Measurements from ENCODE around the gene GTF2IRD1.
"Not testable (repeated sequence)": the region's sequence is repeated elsewhere in the genome, so short reads cannot be mapped to it uniquely, and the experiment has no call there.

Gene GTF2IRD1

DNA sequence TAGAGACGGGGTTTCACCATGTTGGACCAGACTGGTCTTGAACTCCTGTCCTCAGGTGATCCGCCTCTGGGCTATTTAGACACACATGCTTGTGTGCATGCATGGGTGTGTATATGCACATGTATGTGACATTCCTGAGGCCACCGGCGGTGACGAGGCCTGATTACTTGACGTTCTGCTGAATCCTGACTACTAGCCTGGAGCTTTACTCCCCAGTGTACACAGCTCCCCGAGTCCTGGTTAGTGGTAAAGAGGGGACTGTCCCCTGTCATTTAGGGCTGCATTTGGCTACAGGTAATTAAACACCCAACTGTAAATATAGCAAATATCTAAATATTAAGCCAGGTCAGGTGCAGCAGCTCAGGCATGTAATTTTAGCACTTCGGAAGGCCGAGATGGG lies 14.2 kb downstream of the GTF2IRD1 start:
- DNase-seq (ENCODE audit: low read depth): no peak

DNA sequence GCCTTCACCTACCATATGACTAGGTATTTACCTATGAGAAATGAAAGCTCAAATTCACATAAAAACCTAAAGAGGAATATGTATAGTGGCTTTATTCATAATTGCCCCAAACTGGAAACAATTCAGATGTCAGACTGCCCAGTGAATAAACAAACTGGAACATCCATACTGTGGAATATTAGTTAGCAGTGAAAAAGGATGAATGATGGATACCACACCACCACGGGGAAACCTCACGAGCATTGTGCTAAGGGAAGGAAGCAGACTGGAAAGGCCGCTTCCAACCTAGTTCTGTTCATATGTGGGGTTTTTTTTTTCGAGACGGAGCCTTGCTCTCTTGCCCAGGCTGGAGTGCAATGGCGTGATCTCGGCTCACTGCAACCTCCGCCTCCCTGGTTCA lies 16.8 kb downstream of the GTF2IRD1 start:
- DNase-seq (ENCODE audit: low read depth): no peak

DNA sequence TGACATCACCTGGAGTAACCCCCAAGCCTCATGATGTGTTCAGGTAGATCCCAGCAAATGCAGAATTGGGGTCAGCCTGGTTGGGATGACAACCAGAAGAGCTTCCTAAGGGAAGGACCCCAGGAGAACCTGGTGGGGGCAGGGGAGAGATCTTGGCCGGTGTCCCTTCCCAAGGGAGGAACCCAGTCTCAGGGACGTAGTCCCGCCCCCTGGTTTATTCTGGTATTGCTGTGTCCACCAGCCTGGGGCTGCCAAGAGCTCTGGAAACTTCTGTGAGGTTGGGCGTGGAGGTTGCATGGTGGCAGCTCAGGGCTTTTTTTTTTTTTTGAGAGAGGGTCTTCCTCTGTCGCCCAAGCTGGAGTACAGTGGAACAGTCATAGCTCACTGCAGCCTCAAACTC lies 19.4 kb downstream of the GTF2IRD1 start:
- no peak for DNase-seq (ENCODE audit: low read depth)

DNA sequence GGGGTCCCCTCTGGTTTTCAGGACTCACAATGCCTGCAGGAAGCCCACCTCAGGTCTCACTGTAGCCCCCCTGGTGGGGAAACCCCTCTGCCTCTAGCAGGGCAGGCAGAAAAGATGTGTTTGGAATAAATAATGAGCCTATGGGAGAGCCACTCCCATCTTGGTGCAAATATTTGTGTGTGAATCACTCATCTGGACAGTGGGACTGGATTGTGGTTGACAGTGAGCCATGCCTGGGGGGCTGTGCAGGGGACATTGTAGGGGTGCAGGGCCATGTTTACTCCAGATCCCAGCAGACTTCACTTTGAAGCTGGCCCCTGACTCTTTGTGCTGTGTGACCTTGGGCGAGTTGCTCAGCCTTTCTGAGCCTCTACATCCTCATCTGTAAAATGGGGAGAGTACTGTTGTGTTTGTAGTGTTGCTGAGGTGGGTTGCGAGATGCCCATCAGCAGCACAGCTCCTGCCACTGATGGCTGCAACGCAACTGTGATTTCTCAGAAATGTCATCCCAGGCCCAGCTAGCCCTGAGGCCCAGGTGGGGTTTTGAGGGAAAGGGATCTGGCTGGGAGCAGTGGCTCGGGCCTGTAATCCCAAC lies 20.7 kb downstream of the GTF2IRD1 start:
- no peak for DNase-seq (ENCODE audit: low read depth)

DNA sequence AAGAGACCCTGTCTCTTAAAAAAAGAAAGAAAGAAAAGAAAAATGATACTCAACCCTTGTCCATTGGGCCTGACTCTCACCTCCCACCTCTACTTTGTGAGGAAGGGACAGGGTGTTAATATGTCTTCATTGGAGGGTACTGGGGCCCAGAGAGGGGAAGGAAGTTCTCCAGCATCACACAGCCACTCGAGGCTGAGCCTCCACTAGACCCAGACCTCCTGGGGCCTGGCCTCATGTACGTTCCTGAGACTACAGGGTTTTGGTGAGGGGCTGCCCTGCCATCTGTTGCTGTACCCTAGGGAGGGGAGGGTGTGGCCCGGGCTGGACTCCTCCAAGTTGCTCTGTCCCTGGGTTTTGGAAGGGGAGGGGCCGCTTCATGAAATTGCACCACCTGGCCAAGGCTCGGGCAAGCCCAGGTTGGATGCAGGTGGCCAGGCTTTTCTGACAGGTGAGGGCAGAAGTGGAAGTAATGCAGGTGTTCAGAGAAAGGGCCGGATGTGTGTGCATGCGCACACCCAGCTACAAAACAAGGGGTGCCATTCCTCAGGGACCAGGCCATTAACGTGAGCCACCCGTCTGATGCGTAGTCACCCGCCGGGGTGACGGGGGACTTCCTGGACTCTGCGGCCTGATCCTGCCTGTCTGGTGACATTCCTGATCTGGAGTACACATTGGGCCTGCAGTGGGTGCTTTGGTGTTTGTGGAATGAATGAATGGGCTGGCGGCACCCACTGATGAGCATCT lies 21.7 kb downstream of the GTF2IRD1 start:
- no peak for DNase-seq (ENCODE audit: low read depth)

DNA sequence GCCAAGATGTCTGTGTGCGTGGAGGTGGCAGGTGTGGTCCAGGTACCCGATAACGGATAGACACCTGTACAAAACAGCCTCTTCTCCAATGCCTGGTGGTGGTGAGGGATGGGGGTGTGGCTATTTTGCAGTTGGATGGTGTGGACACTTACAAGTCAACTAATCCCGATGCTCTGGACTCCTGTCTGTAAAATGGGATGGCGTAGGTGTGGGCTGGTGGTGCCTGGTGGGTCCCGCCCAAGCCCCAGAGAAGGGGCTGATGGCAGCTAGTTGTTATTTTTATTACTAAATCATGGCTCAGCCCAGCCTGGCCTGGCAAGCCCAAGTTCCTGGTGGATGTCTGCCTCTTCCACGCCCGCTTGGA lies 22.3 kb downstream of the GTF2IRD1 start:
- no peak for DNase-seq (ENCODE audit: low read depth)

DNA sequence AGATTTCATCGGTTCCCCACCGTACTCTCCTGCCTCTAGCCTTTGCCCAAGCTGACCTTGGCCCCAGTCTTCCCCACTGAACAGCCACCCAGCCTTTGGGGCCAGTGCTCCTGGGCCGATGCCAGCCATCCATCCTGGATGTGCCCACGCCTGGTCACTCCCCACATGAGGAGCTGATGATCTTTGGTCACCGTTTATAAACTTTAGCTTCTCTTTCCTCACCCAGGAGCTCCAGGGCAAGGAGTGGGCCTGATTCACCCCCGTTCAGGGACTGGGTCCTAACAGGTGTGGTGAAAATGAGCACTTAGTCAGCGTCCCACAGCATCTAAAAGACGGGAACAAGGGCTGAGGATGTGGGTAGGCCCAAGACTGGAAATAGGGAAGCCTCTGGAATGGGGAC lies 22.9 kb downstream of the GTF2IRD1 start:
- no peak for DNase-seq (ENCODE audit: low read depth)

DNA sequence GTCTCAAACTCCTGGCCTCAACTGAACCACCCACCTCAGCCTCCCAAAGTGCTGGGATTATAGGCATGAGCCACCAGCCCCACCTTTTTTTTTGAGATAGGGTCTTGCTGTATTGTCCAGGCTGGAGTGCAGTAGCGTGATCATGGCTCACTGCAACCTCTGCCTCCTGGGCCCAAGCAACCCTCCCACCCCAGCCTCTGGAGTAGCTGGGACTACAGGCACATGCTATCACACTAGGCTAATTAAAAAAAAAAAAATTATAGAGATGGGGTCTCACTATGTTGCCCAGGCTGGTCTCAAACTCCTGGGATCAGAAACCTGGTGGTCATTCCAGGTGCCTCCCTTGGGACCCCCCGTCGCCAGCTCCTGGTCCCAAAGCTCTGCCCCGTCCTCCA lies 25.0 kb downstream of the GTF2IRD1 start:
- DNase-seq (ENCODE audit: low read depth): no peak

DNA sequence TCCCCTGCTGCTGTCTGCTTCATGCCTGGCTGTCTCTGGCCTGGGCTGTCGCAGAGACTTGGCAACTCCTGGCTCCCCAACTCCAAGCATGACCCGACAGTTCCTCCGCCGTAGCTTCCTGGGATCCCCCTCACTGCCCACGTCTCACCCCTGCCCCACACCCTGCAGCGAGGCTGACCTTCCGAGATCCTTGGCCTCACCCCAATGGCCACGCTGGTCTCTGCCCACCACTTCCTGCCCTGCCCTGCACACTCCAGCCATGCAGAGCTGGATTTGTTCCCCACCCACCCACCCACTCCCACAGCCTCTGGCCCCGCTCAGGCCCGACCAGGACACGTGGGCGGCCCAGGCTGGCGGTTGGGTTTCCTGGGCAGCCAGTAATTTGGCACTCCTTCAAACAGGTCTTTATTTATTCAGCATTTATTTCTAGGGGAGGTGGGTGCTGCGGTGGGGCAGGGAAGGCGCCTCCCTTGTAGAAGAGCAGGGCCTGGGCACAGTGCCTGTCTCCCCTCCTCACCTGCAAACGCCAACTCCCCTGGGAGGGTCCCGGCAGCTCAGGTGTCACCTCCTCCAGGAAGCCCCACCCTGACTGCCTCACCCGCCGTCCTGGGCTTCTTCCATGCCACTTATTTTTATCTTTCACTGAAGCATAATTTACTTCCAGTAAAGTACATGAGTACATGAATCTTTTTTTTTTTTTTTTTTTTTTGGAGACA lies 25.5 kb downstream of the GTF2IRD1 start:
- DNase-seq (ENCODE audit: low read depth): no peak

DNA sequence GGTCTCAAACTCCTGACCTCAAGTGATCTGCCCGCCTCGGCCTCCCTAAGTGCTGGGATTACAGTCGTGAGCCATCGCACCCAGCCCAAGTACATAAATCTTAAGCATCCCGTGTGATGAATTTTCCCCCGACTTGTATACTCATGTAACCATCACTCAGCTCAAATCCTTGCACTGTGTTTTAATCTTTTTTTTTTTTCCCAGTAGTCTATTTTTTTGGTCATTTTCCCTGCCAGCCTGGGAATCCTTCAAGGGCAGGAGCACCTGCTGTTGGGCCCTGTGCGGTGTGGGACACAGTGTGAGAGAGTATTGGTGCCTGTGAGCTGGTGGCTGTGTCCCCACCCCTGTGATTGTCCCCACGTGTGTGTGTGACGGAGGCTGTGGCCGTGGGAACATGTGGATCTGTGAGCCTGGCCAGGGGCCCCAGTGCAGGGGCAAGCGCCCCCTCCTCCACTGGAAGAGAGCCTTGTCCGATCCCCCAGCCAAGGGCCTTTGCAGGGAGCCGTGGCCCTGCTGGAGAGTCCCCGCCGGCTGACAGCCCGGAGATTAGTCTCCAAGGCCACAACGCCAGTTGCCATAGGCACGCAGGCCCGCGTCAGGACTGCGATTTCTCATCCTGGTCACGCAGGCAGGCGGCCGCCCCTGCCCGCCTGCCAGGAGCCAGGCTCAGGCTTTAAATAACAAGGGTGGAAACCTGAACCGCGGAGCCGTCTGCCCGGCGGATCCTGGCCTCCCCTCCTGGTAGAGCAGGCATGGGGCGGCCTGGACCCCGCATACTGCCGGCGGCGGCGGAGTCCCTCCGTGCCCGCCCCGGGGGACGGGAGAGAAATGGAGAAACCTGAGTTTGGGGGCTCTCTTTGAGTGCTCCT lies 26.5 kb downstream of the GTF2IRD1 start:
- no peak for DNase-seq (ENCODE audit: low read depth)

DNA sequence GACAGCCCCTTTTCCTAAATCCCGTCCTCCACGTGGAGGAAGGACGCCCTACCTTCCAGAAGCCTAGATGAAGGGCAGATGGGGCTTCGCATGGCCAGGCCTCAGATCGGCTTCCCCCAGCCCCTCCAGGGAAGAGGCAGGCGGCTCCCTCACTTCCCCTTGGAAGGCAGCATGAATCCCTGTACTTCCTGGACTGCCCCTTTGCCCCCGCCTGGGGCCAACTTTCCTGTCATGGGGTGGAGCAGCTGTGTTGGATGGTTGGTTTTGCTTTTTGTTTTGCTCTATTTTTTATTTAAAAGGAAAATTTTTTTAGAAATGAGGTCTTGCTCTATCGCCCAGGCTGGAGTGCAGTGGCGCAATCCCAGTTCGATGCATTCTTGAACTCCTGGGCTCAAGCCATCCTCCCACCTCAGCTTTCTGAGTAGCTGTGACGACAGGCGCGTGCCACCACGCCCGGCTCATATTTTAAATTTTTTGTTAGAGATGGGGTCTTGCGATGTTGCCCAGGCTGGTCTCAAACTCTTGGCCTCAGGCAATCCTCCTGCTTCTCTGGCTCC lies 27.2 kb downstream of the GTF2IRD1 start:
- DNase-seq (ENCODE audit: low read depth): no peak

DNA sequence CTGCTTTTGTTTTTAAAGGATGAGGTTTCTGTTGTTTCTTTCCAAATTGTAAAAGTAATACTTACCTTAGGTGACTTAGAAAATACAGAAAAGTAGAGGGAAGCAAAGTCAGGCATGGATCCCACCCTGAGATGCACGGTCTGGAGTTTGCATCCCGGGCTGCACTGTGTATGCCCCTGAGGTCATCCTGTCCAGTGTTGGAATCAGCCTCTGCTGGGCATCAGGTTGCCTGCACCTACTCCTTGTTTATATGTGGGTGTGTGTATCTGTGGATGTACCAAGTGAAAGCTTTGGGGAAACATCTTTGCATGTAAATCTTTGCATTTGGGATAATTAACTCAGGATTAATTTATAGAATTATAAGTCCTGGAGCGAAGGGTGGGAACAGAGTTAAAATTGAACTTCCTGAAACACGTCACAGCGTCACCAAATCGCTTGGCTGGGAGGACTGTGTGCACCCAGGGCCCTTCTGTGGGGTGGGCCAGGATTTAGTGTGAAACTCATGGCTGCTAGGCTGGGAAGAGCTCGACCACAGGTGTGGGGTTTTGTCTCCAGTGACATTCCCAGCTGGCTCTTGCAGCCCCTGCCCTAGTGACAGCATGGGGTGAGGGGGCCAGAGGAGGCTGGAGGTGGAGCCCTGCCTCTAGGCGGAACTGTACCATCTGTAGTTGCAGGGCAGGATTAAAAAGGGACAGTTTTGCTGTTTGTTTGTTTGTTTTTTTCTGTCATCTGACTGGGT lies 27.9 kb downstream of the GTF2IRD1 start:
- no peak for DNase-seq (ENCODE audit: low read depth)

DNA sequence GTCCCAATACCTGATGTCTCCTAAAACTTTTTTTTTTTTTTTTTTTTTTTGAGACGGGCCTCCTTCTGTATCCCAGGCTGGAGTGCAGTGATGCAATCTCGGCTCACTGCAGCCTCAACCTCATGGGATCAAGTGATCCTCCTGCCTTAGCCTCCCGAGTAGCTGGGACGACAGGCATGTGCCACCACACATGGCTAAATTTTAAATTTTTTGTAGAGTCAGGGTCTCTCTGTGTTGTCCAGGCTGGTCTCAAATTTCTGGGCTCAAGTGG lies 28.4 kb downstream of the GTF2IRD1 start:
- DNase-seq (ENCODE audit: low read depth): no peak

DNA sequence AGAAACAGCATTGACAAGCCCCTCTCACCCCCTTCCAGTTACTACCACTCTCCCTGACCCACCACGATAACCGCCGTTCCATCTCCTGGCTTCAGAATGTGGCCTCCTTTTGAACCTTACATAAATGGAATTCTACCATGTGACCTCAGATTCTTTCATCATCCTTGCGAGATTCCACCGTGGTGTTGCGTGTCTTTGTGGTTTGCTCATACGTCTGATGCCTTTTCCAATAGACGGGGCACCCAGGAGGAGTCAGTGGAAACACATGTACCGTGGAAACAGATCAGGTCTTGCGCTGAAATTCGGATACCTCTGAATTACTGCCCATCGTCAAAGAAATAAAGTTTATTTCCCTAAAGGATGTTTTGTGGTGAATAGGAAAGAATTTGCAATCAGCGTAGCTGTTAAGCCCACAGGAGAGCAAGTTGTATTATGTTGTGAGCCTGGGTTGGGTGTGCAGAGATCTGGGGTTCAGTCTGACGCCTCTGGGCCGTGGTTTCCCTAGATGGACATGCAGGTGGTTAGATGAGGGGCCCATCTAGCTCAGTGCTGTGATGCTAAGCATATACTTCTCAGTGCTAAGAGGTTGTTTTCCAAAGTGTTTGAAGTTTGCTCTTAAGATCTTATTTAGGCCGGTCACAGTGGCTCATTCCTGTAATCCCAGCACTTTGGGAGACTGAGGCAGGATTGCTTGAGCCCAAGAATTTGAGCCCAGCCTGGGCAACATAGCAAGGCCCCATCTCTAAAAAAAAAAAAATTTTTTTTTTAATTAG lies 29.1 kb downstream of the GTF2IRD1 start:
- no peak for DNase-seq (ENCODE audit: low read depth)

DNA sequence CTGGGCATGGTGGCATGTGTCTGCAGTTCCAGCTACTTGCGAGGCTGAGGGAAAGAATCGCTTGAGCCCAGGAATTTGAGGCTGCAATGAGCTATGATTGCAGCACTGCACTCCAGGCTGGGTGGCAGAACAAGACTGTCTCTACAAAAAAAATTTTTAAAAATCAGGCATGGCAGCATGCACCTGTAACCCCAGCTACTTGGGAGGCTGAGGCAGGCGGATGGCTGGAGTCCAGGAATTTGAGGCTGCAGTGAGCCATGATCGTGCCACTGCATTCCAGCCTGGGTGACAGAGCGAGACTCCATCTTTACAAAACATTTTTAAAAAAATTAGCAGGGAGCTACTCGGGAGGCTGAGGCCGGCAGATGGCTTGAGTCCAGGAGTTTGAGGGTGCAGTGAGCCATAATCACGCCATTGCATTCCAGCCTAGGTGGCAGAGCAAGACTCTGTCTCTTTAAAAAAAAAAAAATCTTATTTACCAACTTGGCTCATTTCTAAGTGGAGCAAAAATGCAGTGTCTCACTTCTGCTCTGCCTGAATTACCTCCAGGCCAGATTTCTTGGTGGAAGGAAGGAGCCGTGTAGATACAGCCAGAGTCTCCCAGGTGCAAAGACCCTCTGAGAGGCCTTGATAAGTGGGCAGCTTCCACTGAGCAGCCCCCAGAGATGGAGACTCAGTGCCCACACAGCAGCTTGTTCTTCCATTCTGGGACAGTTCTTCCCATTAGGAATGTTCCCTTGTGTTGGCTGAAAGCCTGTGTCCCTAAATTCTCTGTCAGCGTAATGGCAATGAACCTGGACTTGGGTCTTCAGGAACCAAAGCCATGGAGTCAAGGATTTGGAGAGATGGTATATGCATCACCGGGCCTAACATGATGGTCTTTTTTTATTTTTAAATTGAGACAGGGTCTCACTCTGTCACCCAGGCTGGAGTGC lies 30.0 kb downstream of the GTF2IRD1 start:
- DNase-seq (ENCODE audit: low read depth): no peak

DNA sequence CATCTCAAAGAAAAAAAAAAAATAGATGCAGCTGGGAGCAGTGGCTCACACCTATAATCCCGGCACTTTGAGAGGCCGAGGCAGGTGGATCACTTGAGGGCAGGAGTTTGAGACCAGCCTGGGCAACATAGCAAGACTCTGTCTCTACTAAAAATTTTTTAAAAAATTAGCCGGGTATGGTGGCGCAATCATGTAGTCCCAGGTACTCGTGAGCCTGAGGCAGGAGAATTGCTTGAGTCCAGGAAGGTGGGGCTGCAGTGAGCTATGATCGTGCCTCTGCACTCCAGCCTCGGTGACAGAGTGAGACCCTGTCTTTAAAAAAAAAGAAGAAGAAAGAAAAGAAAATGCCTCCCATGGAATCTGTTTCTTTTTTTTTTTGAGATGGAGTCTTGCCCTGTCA lies 31.9 kb downstream of the GTF2IRD1 start:
- DNase-seq (ENCODE audit: low read depth): no peak

DNA sequence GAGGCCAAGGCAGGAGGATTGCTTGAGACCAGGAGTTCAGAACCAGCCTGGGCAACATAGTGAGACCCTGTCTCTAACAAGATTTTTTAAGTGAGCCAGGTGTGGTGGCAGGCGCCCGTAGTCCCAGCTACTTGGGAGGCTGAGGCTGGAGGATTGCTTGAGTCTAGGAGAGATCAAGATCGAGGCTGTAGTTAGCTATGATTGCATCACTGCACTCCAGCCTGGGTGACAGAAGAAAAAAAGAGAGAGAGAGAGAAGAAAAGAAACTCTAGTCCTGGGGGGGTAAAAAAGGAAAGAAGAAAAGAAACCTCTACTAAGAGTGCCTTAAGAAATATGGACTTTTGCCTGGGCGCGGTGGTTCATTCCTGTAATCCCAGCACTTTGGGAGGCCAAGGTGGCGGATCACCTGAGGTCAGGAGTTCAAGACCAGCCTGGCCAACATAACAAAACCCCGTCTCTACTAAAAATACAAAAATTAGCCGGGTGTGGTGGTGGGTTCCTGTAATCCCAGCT lies 34.9 kb downstream of the GTF2IRD1 start:
- DNase-seq (ENCODE audit: low read depth): not testable (repeated sequence)

DNA sequence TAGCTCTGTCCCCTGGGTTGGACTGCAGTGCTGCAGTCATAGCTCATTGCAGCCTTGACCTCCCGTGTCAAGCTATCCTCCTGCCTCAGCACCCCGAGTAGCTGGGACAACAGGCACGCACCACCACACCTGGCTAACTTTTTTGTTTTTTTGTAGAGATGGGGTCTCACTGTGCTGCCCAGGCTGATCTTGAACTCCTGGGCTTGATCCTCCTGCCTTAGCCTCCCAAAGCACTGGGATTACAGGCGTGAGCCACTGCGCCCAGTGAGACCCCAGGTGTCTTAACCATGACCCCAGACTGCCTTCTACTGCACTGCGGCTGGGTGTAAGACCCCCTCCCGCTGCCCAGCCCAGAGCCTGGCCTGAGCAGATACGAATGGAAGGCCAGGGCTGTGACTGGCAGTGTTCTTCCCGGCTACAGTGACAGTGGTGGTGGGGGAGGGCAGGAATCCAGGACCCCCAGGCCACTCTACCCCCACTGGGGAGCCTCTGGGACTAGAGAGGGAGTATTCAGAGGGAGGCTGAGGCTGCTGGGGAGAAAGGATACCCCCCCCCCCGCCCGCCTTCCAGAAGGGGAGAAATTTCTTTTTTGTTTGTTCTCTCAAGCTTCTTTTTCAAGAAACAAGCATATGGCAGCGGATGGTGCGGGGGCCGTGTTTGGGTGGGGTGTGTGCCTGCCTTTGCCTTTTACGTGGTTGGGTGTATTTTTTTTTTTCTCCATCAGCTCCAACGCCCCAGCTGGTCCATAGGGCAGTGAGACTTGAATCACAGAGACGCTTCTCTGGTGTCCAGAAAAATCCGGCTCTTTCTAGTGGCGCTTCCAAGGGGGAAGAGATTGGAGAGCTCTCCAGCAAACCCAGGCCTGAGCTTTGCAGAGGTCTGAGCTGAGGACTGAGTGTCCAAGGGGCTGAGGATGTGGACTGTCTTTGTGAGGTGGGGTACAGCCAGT lies 36.6 kb downstream of the GTF2IRD1 start:
- DNase-seq (ENCODE audit: low read depth): no peak

All from stimulated activated CD8-positive, alpha-beta memory T cell treated with anti-CD3 and anti-CD28 coated beads, Interleukin-15, amount 100 ng/mL, for 24 hours (primary cell).